ENCODE measurements around the gene GAST. TPM values are rescaled to one million over a fixed set of nuclear protein-coding genes. Genes with fewer than 3 reads are reported as not detected.

GAST gene
- total and polyA plus RNA-seq, 2 of the 13 experiments (the other 11 are each of a cell fraction or from before 2014, with no cell fraction given) = 0.32 to 0.42 TPM

GRCh38 chr17:41688641-41689496 lies 23.3 kb upstream of the GAST start, which contains the start of gene EIF1 (continued):
- TF ChIP-seq ZNF598 (CRISPR knock-in tag; IDR thresholded peaks at IDR 0.05; ENCODE audit: borderline replicate concordance) (peak; percentile 97), MED1 (CRISPR knock-in tag; IDR thresholded peaks at IDR 0.05) (peak; percentile 82; the same call in 1 of the 2 replicates), CSRNP1 (CRISPR knock-in tag; IDR thresholded peaks at IDR 0.05) (peak; percentile 47; the same call in 1 of the 2 replicates), ZNF136 (CRISPR knock-in tag; IDR thresholded peaks at IDR 0.05; ENCODE audit: low read depth) (peak; percentile 90), E2F2 (CRISPR knock-in tag; IDR thresholded peaks at IDR 0.05; ENCODE audit: borderline replicate concordance) (no peak), HOMEZ (CRISPR knock-in tag; IDR thresholded peaks at IDR 0.05; ENCODE audit: low read depth) (peak; percentile 54), SRSF4 (IDR thresholded peaks at IDR 0.05; ENCODE audit: low read depth, low read length, poor library complexity, severe bottlenecking) (peak; percentile 100), ZNF597 (CRISPR knock-in tag; IDR thresholded peaks at IDR 0.05) (no peak), ZFP1 (CRISPR knock-in tag; IDR thresholded peaks at IDR 0.05) (0 out of 2 replicates have a peak, but pooled peaks have one; percentile 14), RFX1 (IDR thresholded peaks at IDR 0.05) (peak; percentile 64; the same call in 1 of the 2 replicates), ZFAT (CRISPR knock-in tag; conservative IDR thresholded peaks at IDR 0.05) (no peak), ERF (CRISPR knock-in tag; IDR thresholded peaks at IDR 0.05) (peak; percentile 14), ZNF563 (CRISPR knock-in tag; IDR thresholded peaks at IDR 0.05) (peak; percentile 99), PCBP1 (IDR thresholded peaks at IDR 0.05; ENCODE audit: borderline replicate concordance, low read depth, low read length) (peak; percentile 97), PAF1 (CRISPR knock-in tag; IDR thresholded peaks at IDR 0.05) (peak; percentile 99), ZNF607 (CRISPR knock-in tag; IDR thresholded peaks at IDR 0.05; ENCODE audit: borderline replicate concordance) (peak; percentile 60; the same call in 1 of the 2 replicates), NRL (CRISPR knock-in tag; IDR thresholded peaks at IDR 0.05; ENCODE audit: borderline replicate concordance) (peak; percentile 99)
- TF ChIP-seq, protein P1, sequence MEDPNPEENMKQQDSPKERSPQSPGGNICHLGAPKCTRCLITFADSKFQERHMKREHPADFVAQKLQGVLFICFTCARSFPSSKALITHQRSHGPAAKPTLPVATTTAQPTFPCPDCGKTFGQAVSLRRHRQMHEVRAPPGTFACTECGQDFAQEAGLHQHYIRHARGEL (CRISPR knock-in tag; IDR thresholded peaks at IDR 0.05) = 0 out of 2 replicates have a peak, but pooled peaks have one; percentile 61
- TF ChIP-seq, protein P2, sequence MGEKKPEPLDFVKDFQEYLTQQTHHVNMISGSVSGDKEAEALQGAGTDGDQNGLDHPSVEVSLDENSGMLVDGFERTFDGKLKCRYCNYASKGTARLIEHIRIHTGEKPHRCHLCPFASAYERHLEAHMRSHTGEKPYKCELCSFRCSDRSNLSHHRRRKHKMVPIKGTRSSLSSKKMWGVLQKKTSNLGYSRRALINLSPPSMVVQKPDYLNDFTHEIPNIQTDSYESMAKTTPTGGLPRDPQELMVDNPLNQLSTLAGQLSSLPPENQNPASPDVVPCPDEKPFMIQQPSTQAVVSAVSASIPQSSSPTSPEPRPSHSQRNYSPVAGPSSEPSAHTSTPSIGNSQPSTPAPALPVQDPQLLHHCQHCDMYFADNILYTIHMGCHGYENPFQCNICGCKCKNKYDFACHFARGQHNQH (CRISPR knock-in tag; IDR thresholded peaks at IDR 0.05) = peak; percentile 66

All from HepG2 (cell line).